NCI-H146 treated with DMSO at 0.1 percent for 48 hours (cell line): Measurements from ENCODE around the gene AGPAT4.
"Not testable (repeated sequence)": the region's sequence is repeated elsewhere in the genome, so short reads cannot be mapped to it uniquely, and the experiment has no call there.

Experiments used
- DNase-seq: peaks from one replicate; lab custom pipeline; 2025; ENCODE audit not compliant: unreplicated experiment; lab: John Stamatoyannopoulos, UW

Gene AGPAT4

DNA sequence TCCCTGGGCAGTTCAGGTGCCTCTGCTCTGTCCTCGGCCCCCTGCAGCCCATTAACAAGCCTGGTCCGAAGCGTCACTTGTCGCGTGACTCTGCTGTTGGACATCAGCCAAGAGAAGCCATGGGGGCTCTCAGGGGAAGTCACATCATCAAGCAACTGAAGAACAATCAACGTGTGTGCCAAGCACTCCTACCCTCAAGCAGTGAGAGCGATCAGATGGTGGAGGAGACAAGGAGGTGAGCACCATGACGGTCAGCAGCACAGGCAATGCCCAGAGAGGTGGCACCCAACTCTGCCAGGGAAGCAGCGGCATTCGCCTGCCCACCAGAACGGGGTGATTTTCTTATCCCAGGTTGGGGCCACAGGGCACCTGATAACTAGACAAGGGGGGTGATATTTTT lies 132.7 kb downstream of the AGPAT4 start:
- peak; percentile 9 for DNase-seq

GRCh38 chr6:161140554-161140875 lies 133.3 kb downstream of the AGPAT4 start:
- DNase-seq = no peak

DNA sequence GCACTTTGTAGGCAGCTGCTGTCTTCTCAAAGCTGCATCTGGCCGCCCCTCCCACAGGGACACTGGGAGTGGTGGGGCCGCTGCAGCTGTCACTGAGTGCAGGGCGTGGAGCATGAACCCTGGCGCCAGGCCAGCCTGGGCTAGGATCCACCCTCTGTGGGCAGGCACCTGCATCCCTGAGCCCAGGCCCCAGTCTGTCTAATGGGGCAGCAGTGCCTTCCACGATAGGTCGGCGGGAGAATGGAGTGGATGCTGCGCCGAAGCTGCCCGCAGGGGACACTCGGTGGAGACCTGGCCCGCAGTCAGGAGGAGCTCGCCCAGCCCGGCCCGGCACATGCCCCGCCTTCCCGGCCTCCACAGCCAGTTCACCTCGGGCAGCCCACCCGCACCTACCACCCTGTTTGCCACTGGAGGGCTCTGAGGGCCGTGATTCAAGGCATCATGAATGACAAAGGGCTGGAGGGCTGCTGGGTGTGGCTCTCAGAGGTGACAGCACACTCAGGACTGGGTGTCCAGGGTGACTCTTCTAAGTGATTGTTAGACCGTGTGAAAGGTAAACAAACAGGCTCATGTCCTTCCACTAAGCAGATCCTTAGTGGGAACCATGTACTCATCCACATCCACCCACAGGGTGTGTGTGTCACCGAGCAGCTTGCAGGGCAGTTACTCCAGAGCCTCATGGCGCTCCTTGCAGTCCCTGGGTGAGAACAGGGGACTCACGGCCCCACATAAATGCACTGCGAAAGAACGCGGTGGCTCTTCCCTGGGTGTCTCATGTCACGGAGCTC lies 133.9 kb downstream of the AGPAT4 start:
- DNase-seq = no peak

DNA sequence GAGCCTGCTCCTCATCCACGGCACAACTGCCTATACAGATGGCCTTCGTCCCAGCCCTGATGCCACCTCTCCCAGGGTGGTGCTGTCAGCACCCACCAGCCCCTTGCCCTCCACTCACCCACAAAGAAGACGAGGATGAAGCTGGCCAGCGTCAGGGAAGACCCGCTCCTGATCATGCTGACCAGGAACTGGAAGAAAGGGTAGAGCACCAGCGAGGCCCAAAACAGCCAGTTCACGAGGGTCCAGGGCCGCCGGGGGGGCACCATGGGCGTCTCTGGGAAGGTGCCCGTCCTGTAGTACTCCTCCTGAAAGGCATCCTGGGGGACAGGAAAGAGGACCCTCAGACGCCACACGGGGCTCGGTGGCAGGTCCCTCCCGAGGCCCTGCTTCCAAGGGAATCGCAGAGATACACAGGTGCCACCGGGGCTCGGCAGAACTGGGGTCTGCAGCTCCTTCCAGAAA lies 134.5 kb downstream of the AGPAT4 start:
- DNase-seq = no peak

DNA sequence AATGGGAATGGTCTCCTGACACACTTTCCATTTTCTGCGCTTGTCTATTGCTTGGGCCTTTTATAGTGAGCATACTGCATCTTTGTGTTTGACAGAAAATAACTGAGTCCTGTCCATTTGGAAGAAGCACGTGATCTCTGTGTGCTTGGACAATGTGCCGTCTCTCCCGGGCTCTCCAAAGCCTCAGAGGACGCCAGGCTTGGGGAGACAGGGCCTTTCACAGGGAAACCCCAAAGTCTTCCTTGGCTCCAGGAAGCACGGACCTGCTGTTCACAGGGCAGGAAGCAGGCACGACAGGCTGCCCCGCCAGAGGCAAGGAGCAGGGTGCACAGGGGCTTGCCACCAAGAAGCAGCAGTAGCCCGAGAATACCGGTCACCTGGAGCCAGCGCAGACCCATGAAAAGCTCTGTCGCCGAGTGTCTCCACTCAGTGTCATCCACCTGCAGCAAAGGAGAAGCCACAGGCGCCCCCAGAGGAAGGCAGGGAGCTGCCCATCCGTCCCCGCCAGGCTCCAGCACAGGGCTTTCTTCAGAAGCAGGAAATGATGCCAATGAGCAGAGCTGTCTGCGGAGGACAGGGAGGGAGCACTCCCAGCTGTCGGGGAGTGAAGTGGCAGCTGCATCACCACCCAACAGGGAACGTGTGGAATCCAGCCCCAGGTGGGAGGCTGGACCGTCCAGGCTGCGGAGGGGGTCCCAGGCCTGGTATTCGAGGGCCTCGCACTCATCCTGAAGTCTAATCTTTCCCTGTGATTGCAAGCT lies 135.1 kb downstream of the AGPAT4 start:
- DNase-seq = no peak

DNA sequence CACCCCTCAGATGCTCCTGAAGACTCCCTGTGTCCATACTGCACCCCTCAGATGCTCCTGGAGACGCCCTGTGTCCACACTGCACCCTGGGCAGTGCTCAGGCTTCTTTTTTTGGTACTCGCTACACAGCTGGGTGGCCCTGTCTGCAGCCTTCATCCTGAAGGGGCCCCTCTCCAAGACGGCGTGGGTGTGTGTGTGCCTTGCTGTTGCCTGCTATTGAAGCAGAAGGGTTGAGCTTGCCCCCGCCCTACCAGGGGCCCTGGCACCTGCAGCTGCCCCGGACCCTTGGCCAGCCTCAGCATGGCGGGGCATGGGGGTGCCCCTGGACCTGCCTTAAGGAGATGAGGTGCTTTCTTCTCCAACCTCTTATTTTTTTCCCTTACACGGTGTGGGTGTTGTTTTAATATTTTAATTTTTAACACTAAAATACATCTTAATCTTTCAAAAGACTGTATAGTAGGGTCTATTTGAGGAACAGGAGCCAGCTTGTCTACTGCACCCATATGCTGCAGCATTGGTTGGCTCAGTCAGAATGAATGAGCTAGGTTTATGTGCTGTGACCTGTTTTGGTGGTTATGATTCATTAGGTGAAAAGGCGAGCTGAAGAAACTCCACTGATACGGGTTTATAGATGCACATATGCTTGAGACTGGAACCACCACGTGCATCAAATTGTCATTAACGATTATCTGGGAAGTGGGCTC lies 135.9 kb downstream of the AGPAT4 start:
- no peak for DNase-seq

DNA sequence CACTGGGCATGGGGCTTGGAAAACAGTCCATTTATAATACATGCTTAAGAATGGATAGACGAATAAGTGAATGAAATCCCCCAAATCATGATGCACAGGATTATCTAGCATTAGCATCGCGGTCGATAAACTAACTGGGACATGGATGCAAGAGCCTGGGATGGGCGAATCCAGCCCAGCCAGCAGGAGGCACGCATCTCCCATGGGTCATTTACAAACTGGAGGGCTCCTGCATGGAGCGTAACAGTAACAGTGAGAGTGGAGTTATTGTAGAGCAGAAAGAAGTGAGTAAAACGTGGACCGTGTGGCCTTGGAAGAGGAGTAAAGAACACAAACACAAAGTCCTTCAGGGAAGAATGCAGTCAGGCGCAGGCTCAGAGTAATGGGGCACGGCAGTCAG lies 136.5 kb downstream of the AGPAT4 start:
- no peak for DNase-seq

GRCh38 chr6:161136655-161137054 lies 137.2 kb downstream of the AGPAT4 start:
- no peak for DNase-seq

- DNase-seq = no peak
Observed at GRCh38 chr6:161135695-161136591, 137.9 kb downstream of the AGPAT4 start.

DNA sequence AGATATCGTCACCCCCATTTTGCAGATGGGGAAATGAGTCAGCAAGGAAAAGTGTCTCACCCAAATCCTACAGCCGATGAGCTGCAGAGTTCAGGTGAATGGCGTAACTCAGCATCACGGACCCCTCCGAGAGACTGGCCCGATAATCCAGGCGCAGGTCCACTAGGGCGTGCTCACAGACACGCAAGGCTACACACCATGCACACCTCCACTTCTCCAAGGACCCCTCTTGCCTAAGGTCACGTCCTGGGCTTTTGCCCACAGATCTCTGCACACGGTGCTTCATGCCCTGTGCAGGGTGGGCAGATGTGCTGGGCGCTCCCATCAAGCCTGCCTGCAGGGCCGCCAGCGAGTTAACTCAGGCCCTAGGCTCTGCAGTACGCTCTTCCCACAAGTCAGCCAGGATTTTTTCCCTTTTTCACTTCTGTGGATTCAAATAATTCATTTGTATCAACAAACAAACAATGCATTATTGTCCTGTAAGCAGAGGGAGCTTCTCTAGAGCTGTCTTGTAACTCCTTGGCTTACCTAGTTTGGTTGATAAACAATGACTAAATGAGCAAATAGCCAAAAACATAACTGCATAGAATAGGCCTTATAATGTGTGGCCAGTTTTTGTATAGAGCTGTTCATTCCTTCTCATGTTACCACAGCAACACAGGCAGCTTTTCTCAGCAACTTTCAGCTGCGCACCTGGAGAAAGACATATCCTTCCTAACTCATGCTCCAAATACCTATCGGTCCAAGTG lies 139.1 kb downstream of the AGPAT4 start:
- DNase-seq = no peak

DNA sequence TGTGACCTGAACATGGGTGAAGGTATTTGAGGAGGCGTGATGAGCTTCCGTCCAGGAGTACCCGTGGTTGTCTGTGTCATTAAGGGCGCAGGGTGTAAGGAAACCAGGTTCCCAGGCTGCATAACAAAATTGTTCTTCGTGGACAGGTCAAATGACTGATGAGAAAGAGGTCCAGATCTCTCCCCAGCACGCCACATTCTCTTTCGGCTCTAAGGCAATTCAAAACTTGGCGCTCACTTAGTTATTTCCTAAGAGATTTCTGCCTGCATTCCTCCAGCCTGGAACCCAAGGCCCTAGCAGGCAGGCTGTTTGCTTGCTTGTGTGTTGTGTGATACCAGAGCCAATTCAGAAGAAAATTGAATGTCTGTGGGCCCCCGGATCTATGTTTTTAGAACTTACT lies 139.9 kb downstream of the AGPAT4 start:
- DNase-seq = no peak

DNA sequence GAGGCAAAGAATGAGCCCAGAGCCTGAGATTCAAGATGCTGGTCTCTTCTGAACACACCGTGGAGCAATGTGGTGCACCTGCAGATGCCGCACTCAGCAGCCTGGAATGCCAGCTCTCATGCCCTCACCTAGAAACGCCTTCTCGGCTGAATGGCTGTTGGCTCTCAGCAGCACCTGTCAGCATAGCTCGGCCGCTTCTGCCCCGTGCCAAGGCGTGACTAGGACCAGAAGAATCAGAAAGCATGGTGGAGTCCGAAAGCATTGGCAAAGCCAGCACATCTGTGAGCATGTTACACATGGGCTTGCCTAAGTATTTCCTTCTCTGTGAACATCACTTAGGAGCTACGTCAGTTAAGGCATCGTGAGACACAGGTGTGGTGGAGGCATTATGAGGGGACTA lies 141.5 kb downstream of the AGPAT4 start:
- no peak for DNase-seq

GRCh38 chr6:161130967-161131766 lies 142.7 kb downstream of the AGPAT4 start:
- no peak for DNase-seq

DNA sequence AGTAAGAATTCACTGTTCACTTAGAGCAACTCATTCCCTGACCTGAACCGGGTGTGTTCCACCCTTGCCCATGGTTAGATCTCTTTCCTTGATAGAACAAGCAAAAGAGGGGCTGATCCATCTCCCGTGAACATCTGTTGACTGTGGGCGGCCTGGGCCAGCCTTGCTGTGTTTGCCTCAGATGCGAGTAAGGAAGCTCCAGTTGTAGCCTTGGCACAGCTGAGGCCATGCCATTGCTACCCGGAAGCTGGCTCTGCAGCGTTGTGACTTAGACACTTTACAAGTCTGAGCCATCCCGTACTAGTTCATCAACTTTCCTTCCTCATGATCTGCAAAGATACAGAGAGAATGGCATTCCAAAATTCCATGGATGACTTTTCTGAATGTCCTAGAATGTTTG lies 143.3 kb downstream of the AGPAT4 start:
- DNase-seq = no peak

DNA sequence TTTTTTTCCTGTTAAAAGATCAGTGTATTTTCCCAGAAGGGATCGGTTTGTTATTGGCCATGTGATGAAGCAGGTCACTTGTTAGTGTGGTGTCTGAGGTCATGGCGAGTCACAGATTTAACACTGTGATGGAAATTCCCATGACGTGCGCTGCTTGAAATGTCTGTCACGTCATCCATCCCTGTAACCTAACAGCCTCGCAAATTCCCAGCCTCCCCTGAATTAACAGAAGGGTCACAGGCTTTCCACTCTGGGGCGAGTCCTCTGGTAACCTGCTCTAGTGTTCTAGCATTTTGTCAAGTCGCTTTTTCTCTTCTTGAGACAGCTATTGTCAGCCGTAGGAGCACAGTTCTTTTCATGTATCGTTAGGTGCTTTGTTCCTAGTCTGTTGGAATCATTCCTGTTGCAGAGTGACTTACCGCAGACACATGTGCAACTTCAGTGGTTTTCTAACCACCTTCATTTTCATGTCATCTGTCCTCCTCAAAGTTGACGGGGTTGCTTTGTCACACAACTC lies 145.1 kb downstream of the AGPAT4 start:
- no peak for DNase-seq

GRCh38 chr6:161128230-161128629 lies 145.6 kb downstream of the AGPAT4 start:
- DNase-seq = no peak

- no peak for DNase-seq
Observed at GRCh38 chr6:161127071-161127740, 146.7 kb downstream of the AGPAT4 start.

DNA sequence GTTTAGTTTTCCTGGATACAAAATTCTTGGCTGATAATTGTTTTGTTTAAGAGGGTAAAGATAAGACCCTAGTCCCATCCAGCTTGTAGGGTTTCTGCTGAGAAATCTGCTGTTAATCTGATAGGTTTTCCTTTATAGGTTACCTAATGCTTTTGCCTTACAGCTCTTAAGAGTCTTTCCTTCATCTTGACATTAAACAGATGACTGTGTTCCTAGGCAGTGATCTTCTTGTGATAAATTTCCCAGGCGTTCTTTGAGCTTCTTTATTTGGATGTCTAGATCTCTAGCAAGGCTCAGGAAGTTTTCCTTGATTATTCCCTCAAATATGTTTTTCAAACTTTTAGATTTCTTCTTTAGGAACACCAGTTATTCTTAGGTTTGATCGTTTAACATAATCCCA lies 148.3 kb downstream of the AGPAT4 start:
- DNase-seq = no peak

DNA sequence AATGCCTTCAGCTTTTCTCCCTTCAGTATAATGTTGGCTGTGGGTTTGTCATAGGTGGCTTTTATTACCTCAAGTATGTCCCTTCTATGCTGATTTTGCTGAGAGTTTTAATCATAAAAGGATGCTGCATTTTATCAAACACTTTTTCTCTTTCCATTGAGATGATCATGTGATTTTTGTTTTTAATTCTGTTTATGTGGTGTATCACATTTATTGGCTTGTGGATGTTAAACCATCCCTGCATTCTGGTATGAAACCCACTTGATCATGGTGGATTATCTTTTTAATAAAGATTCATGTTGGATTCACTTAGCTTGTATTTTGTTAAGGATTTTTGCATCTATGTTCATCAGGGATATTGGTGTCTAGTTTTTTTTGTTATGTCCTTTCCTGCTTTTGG lies 150.5 kb downstream of the AGPAT4 start:
- DNase-seq = not testable (repeated sequence)
